ENCODE data around the gene AKR1B1. TPM values are rescaled to one million over a fixed set of nuclear protein-coding genes. Genes with fewer than 3 reads are reported as not detected.

Gene AKR1B1
- polyA plus RNA-seq, 4 donors: 95.5 to 117 (median 107) TPM

DNA sequence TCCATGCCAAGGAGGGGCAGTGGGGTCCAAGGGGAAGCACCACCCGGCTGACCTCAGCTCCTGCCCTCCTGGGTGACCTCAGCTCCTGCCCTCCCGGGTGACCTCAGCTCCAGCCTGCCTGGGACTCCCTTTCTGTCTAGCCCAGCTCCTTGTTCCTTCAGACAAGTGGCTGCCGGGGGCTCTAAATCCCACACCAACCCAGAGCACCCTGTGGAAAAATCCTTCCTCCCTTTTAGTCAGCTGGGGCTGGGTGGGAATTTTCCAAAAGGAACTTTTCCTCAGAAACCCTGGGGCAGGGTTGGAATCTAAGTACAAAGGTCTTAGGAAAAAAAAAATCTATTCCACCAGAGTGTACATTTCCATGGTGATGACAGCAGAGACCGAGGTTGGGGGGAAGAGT is 36.3 kb downstream of the AKR1B1 start:
- no peak for DNase-seq (ENCODE audit: low read depth in 4 of 4, low spot score in 2 of 4)

- DNase-seq (ENCODE audit: low read depth in 4 of 4, low spot score in 2 of 4): no peak
Measured at GRCh38 chr7:134422008-134422407, 36.9 kb downstream of the AKR1B1 start.

GRCh38 chr7:134420424-134421125 is 38.3 kb downstream of the AKR1B1 start:
- peak in 3 of 4 donors; percentile 18 to 46 (median 18) for DNase-seq (ENCODE audit: low read depth in 4 of 4, low spot score in 2 of 4)

- no peak for DNase-seq (ENCODE audit: low read depth in 4 of 4, low spot score in 2 of 4)
Measured at GRCh38 chr7:134419875-134420274, 39.0 kb downstream of the AKR1B1 start.

- no peak for DNase-seq (ENCODE audit: low read depth in 4 of 4, low spot score in 2 of 4)
Measured at GRCh38 chr7:134419085-134419484, 39.8 kb downstream of the AKR1B1 start.

DNA sequence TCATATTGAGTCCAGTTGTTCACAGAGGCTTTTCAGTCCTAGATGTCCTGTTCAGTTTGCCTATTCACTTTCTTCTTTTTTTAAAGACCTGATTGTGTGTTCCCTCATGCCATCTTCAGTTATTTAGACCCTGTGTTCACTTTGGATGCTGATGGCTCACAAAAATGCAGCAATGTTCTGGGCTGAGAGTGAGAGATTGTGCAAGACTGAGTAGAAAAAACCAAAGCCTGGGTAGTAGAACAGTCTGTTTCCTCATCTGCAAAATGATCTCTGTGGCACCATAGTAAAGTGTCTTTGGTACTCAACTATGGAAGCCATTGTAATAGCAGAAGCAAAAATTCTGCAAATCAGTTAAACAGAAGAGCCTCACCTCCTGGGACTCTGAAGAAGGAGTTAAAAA is 43.2 kb downstream of the AKR1B1 start:
- DNase-seq (ENCODE audit: low read depth in 4 of 4, low spot score in 2 of 4): no peak

GRCh38 chr7:134414109-134414508 is 44.8 kb downstream of the AKR1B1 start:
- no peak for DNase-seq (ENCODE audit: low read depth in 4 of 4, low spot score in 2 of 4)

GRCh38 chr7:134407311-134407710 is 51.6 kb downstream of the AKR1B1 start:
- no peak for DNase-seq (ENCODE audit: low read depth in 4 of 4, low spot score in 2 of 4)

- no peak for DNase-seq (ENCODE audit: low read depth in 4 of 4, low spot score in 2 of 4)
Measured at GRCh38 chr7:134406431-134406830, 52.5 kb downstream of the AKR1B1 start.

GRCh38 chr7:134405299-134405698 is 53.6 kb downstream of the AKR1B1 start:
- DNase-seq (ENCODE audit: low read depth in 4 of 4, low spot score in 2 of 4): no peak

GRCh38 chr7:134403062-134403461 is 55.8 kb downstream of the AKR1B1 start:
- no peak for DNase-seq (ENCODE audit: low read depth in 4 of 4, low spot score in 2 of 4)

- no peak for DNase-seq (ENCODE audit: low read depth in 4 of 4, low spot score in 2 of 4)
Measured at GRCh38 chr7:134400859-134401258, 58.0 kb downstream of the AKR1B1 start.

- no peak for DNase-seq (ENCODE audit: low read depth in 4 of 4, low spot score in 2 of 4)
Measured at GRCh38 chr7:134396031-134396430, 62.9 kb downstream of the AKR1B1 start.

DNA sequence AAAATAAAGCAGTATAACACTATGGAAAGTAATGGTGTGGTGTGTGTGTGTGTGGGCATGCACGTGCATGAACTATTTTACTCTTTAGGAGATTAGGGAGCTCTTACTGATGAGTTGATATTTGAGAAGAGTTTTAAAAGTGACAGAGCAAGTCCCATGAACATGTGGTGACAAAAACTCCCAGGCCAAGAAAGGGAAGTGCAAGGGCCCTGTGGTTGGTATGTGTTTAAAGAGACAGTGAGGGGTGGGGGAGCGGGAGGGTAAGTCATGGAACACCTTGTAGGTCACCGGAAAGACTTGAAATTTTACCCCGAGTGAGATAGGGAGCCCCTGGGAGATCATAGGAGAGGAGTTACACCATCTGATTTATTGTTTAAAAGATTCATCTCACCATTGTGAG is 63.3 kb downstream of the AKR1B1 start:
- DNase-seq (ENCODE audit: low read depth in 4 of 4, low spot score in 2 of 4): no peak

- no peak for DNase-seq (ENCODE audit: low read depth in 4 of 4, low spot score in 2 of 4)
Measured at GRCh38 chr7:134394056-134394455, 64.8 kb downstream of the AKR1B1 start.

Other genes starting within 250 kb of the AKR1B1 start
- 10 to 100 TPM; 20.8 to 32.8 (median 25.3) TPM for gene SLC35B4, start 142.2 kb downstream of the AKR1B1 start, polyA plus RNA-seq (ENCODE audit: insufficient read length in 4 of 4)
- gene AKR1B10, start 68.5 kb upstream of the AKR1B1 start, polyA plus RNA-seq (ENCODE audit: insufficient read length in 4 of 4): under 1 TPM in 2 of 4 donors, not detected in 2; 0.17 to 0.21 TPM
- gene AKR1B15, start 90.0 kb upstream of the AKR1B1 start, polyA plus RNA-seq (ENCODE audit: insufficient read length in 4 of 4): under 1 TPM in 1 of 4 donors, not detected in 3; 0.09 TPM
- gene BPGM, start 187.8 kb upstream of the AKR1B1 start, polyA plus RNA-seq (ENCODE audit: insufficient read length in 4 of 4): 10 to 100 TPM; 36.2 to 49.8 (median 41.9) TPM

All from left renal cortex interstitium (tissue), 4 donors.